H9 (cell line): ENCODE data around the gene TRIM22. TPM values are rescaled to one million over a fixed set of nuclear protein-coding genes. Genes with fewer than 3 reads are reported as not detected.

Experiments
- DNase-seq: peaks from one replicate; pipeline ENCODE4 v3.0.0-alpha.2; 2017
- H2AFZ ChIP-seq: one replicate; pipeline ENCODE4 v1.6.1; 2013; ENCODE audit warnings: mild to moderate bottlenecking, low read length, control low read depth, moderate library complexity
- H2AK5ac ChIP-seq: 2 replicates; pipeline ENCODE4 v1.6.1; 2013; ENCODE audit warnings: low read length, control low read depth, mixed read lengths; ENCODE audit not compliant: insufficient read length
- H2BK120ac ChIP-seq: one replicate; pipeline ENCODE4 v1.6.1; 2013; ENCODE audit warnings: low read depth, mild to moderate bottlenecking, low read length, control low read depth, inconsistent platforms; ENCODE audit not compliant: poor library complexity, severe bottlenecking
- H2BK12ac ChIP-seq: 2 replicates; pipeline ENCODE4 v1.6.1; 2013; ENCODE audit warnings: low read length, control low read depth, mixed read lengths, low read depth; ENCODE audit not compliant: insufficient read length
- H2BK15ac ChIP-seq: 2 replicates; pipeline ENCODE4 v1.6.1; 2013; ENCODE audit warnings: low read depth, low read length, control low read depth
- H2BK20ac ChIP-seq: one replicate; pipeline ENCODE4 v1.6.1; 2013; ENCODE audit warnings: low read depth, mild to moderate bottlenecking, low read length, control low read depth, inconsistent platforms; ENCODE audit not compliant: poor library complexity, severe bottlenecking
- H2BK5ac ChIP-seq: 2 replicates; pipeline ENCODE4 v1.6.1; 2013; ENCODE audit warnings: low read length, control low read depth, mixed read lengths; ENCODE audit not compliant: insufficient read length
- H3K14ac ChIP-seq: 2 replicates; pipeline ENCODE4 v1.6.1; 2013; ENCODE audit warnings: low read length, control low read depth; ENCODE audit not compliant: insufficient read depth
- H3K18ac ChIP-seq: 2 replicates; pipeline ENCODE4 v1.6.1; 2013; ENCODE audit warnings: low read depth, mild to moderate bottlenecking, mixed read lengths, low read length, control low read depth; ENCODE audit not compliant: insufficient read length
- H3K23ac ChIP-seq: 2 replicates; pipeline ENCODE4 v1.6.1; 2013; ENCODE audit warnings: low read length, control low read depth, mixed read lengths, low read depth; ENCODE audit not compliant: insufficient read length
- H3K23me2 ChIP-seq: 2 replicates; pipeline ENCODE4 v1.6.1; 2013; ENCODE audit warnings: low read depth, mild to moderate bottlenecking, mixed read lengths, low read length, control low read depth; ENCODE audit not compliant: insufficient read length, poor library complexity, severe bottlenecking
- H3K27ac ChIP-seq: 2 replicates; pipeline ENCODE4 v1.5.1; 2013; ENCODE audit warnings: low read length, control low read depth, mixed read lengths, low read depth; ENCODE audit not compliant: insufficient read length
- H3K27me3 ChIP-seq: 2 replicates; pipeline ENCODE4 v1.6.1; 2013; ENCODE audit warnings: low read length, control low read depth, inconsistent platforms; ENCODE audit not compliant: insufficient read depth
- H3K4ac ChIP-seq: 2 replicates; pipeline ENCODE4 v1.6.1; 2013; ENCODE audit warnings: low read depth, mild to moderate bottlenecking, control low read depth, inconsistent platforms, low read length, moderate library complexity
- H3K4me1 ChIP-seq: 2 replicates; pipeline ENCODE4 v1.6.1; 2013; ENCODE audit warnings: low read length, control low read depth, inconsistent platforms; ENCODE audit not compliant: insufficient read depth
- H3K4me2 ChIP-seq: 2 replicates; pipeline ENCODE4 v1.6.1; 2013; ENCODE audit warnings: low read length, control low read depth, mixed read lengths; ENCODE audit not compliant: insufficient read length, insufficient read depth
- H3K56ac ChIP-seq: 2 replicates; pipeline ENCODE4 v1.6.1; 2013; ENCODE audit warnings: low read depth, mild to moderate bottlenecking, mixed read lengths, low read length, control low read depth; ENCODE audit not compliant: insufficient read length
- H3K79me1 ChIP-seq: 2 replicates; pipeline ENCODE4 v1.6.1; 2013; ENCODE audit warnings: low read depth, mild to moderate bottlenecking, moderate library complexity, low read length, control low read depth, inconsistent platforms; ENCODE audit not compliant: insufficient read depth, poor library complexity, severe bottlenecking
- H3K79me2 ChIP-seq: 2 replicates; pipeline ENCODE4 v1.6.1; 2013; ENCODE audit warnings: low read length, control low read depth, inconsistent platforms; ENCODE audit not compliant: insufficient read depth
- H3K9ac ChIP-seq: 2 replicates; pipeline ENCODE4 v1.6.1; 2013; ENCODE audit warnings: low read length, control low read depth, mixed read lengths; ENCODE audit not compliant: insufficient read length; ENCODE audit errors: extremely low read depth
- H3K9me3 ChIP-seq: one replicate; pipeline ENCODE4 v1.6.1; 2013; ENCODE audit warnings: low read depth, low read length, inconsistent platforms; ENCODE audit not compliant: control insufficient read depth
- H3T11ph ChIP-seq: one replicate; pipeline ENCODE4 v1.6.1; 2013; ENCODE audit warnings: mild to moderate bottlenecking, low read length, control low read depth, inconsistent platforms
- H4K20me1 ChIP-seq: one replicate; pipeline ENCODE4 v1.6.1; 2013; ENCODE audit not compliant: control insufficient read depth, insufficient read length, insufficient read depth
- H4K5ac ChIP-seq: 2 replicates; pipeline ENCODE4 v1.6.1; 2013; ENCODE audit warnings: low read depth, mild to moderate bottlenecking, mixed read lengths, low read length, control low read depth; ENCODE audit not compliant: insufficient read length
- H4K8ac ChIP-seq: replicated peaks from 2 replicates; pipeline ENCODE4 v1.6.1; 2013; ENCODE audit warnings: low read length, control low read depth, mixed read lengths, low read depth; ENCODE audit not compliant: insufficient read length
- H4K91ac ChIP-seq: 2 replicates; pipeline ENCODE4 v1.6.1; 2013; ENCODE audit warnings: low read depth, mild to moderate bottlenecking, moderate library complexity, mixed read lengths, low read length, control low read depth; ENCODE audit not compliant: insufficient read length
- H3K27ac Mint-ChIP-seq, 3 experiments: 2 replicates in 2 of 3; 3 replicates in 1 of 3; pipeline ENCODE4 v1.8.0; 2020 to 2021; ENCODE audit warnings: mixed read lengths in 3 of 3, mild to moderate bottlenecking in 1 of 3, moderate library complexity in 1 of 3
- H3K27me3 Mint-ChIP-seq: 2 replicates; pipeline ENCODE4 v1.8.0; 2021; ENCODE audit warnings: low read depth, mild to moderate bottlenecking, moderate library complexity, mixed read lengths
- H3K36me3 Mint-ChIP-seq, 3 experiments: 2 replicates in 2 of 3; 3 replicates in 1 of 3; pipeline ENCODE4 v1.8.0; 2020 to 2021; ENCODE audit warnings: low read depth in 3 of 3, mixed read lengths in 3 of 3; ENCODE audit not compliant: insufficient read depth in 1 of 3
- H3K4me1 Mint-ChIP-seq, 2 experiments: 2 replicates each; pipeline ENCODE4 v1.8.0; 2020; ENCODE audit warnings: mixed read lengths in 2 of 2
- H3K4me3 Mint-ChIP-seq, 2 experiments: 2 replicates in 1 of 2; 3 replicates in 1 of 2; pipeline ENCODE4 v1.8.0; 2020 to 2021; ENCODE audit warnings: mild to moderate bottlenecking in 2 of 2, mixed read lengths in 2 of 2, moderate library complexity in 1 of 2
- H3K9me3 Mint-ChIP-seq, 2 experiments: 2 replicates in 1 of 2; 3 replicates in 1 of 2; pipeline ENCODE4 v1.8.0; 2020; ENCODE audit warnings: mild to moderate bottlenecking in 2 of 2, mixed read lengths in 2 of 2, moderate library complexity in 1 of 2
- CTCF ChIP-seq: fragments of 200-600 bp; sonication (generic); conservative IDR thresholded peaks from 3 replicates; pipeline ENCODE4 v1.8.0; 2021; ENCODE audit warnings: antibody characterized with exemption, mild to moderate bottlenecking
- total RNA-seq: library from RNA; stranded (reverse); gene quantifications from 2 replicates; pipeline ENCODE4 v1.2.1, GENCODE V29; 2021

The TRIM22 gene
- total RNA-seq, 1 experiment from 2014 or later, result 78.6 TPM

DNA sequence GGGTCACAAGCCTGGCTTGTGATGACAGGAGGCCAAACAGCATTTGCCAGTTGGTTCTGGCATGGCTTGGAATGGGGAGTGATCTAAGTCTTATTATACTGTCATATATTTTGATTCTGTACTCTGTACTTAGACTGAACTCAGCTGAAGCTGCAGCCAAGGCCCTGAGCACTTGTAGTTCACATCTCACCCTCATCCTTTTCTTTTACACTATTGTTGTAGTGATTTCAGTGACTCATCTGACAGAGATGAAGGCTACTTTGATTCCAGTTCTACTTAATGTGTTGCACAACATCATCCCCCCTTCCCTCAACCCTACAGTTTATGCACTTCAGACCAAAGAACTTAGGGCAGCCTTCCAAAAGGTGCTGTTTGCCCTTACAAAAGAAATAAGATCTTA is 47.5 kb downstream of the TRIM22 start:
- Histone ChIP-seq H3K9ac (no peak overlapping the region), H2BK120ac (no peak overlapping the region), H2BK15ac (no peak overlapping the region), H3K23me2 (no peaks in the 10 kb centered on the region), H3K4ac (no peak overlapping the region), H4K20me1 (no peaks in the 10 kb centered on the region), H2AFZ (no peak overlapping the region), H3K4me2 (no peak overlapping the region), H2AK5ac (no peak overlapping the region), H3K18ac (no peak overlapping the region), H3K9me3 (no peaks in the 10 kb centered on the region), H3K79me2 (no peaks in the 10 kb centered on the region), H3K27me3 (no peaks in the 10 kb centered on the region), H2BK12ac (no peak overlapping the region), H4K8ac (no peak overlapping the region), H3K14ac (no peak overlapping the region), H2BK20ac (no peak overlapping the region), H3K23ac (no peak overlapping the region), H3K56ac (no peak overlapping the region), H2BK5ac (no peak overlapping the region), H4K5ac (no peak overlapping the region), H4K91ac (no peak overlapping the region), H3K27ac (no peak overlapping the region), H3K79me1 (no peaks in the 10 kb centered on the region), H3T11ph (no peak overlapping the region), H3K4me1 (no peaks in the 10 kb centered on the region)
- TF ChIP-seq CTCF, result no peak
- H3K9me3 Mint-ChIP-seq, result no peaks in the 10 kb centered on the region
- no peak for DNase-seq
- no peaks in the 10 kb centered on the region for H3K27me3 Mint-ChIP-seq
- H3K4me3 Mint-ChIP-seq, result no peak overlapping the region
- no peaks in the 10 kb centered on the region for H3K36me3 Mint-ChIP-seq
- 0 out of 4 replicates have a peak, but pooled peaks cover 0 to 2% of the 10 kb centered on the region in 2 experiments for H3K4me1 Mint-ChIP-seq
- H3K27ac Mint-ChIP-seq, result no peak overlapping the region
